GM21381 (cell line): Measurements from ENCODE around the gene HSPB7.
"Not testable (repeated sequence)": the region's sequence is repeated elsewhere in the genome, so short reads cannot be mapped to it uniquely, and the experiment has no call there.

Experiments
- ATAC-seq: cut with Tn5 transposase; IDR thresholded peaks from one replicate; pipeline ENCODE4 v1.9.1; 2021; ENCODE audit warnings: mild to moderate bottlenecking, moderate library complexity; ENCODE audit not compliant: unreplicated experiment

HSPB7 gene

DNA sequence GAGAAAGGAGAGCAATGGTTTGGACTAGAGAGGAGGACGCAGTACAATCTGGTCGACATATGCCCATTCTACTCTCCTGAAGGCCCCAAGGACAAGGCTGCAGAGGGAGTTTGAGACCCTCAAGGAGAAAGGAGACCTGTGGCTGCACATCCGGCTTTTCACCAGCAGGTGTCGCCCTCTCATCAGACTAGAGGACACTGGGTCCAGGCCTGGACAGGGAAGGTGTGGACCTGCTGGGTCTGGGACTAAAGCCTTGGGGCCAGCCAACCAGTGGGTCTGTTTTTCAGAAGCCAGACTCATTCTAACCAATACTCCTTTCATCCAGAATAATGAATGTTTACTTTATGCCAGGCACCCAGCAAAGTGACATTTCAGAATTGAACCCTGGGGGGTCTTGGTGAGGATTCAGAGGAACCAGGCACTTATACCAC, 8.8 kb downstream of the HSPB7 start:
- ATAC-seq, result no peak

DNA sequence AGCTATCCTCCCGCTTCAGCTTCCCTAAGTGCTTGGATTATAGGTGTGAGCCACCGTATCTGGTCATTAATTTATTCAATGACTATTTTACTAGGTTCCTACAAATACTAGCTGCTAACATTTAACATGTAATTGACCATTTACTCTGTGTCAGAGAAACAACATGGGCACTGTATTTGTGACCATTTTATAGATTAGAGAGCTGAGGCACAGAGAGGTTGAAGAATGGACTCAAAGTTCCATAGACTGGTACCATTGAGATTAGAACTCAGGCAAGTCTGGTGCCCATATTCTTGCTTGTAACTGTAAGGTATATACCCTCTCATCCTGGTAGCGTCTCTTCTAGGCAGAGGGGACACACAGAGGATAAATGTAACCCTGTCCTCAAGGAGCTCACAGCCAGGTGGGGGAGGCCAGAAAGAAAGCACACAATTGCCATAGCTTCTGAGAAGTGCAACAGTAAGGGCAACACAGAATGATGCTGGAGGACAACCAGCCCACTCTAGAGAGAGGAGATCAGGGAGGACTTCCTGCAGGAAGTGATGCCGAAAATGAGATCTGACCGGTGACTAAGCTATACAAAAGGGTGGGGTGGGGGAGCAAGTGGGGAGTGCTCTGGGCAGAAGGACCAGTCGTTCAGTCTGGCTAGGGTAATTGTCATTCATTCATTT, 10.0 kb downstream of the HSPB7 start:
- no peak for ATAC-seq

DNA sequence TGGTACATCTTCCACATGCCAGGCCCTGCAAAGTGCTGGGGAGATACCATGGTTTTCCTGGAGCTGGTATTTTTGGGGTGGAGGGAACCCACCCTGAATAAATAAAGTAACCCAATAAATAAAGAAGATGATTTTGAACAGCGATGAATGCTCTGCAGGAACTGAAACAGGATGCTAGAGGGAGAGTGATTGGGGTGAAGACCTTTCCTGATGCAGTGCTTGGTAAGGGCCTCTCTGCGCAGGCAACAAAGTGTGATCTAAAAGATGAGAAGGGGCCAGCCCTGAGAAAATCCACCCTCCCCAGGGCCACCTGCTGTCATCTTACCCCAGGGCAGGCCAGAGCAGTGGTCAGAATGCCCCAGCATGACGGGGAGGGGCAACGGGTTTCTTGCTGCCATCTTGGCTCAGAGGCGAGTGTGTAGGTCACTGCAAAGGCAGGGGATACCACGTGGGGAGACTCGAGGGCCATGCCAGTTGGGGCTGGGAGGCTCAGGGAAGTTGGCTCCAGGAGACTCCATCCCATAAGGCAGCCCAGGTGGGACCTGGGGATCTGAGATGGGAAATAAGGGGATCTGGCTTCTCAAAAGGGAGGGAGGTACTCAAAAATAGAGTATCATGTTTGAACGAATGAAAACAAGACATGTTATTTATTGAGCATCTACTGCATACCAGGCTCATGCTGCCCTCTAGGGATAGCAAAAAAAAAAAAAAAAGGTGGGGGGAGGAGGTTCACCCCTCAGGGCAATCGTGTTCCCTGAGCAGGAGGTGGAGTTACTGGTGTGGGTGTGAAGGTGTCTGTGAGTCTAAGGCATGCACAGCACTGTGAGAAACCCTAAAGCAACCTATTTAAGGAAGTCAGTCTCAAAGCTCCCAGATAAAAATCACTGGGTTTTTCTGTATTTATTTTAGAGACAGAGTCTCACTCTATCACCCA, 11.0 kb downstream of the HSPB7 start:
- ATAC-seq, result no peak

DNA sequence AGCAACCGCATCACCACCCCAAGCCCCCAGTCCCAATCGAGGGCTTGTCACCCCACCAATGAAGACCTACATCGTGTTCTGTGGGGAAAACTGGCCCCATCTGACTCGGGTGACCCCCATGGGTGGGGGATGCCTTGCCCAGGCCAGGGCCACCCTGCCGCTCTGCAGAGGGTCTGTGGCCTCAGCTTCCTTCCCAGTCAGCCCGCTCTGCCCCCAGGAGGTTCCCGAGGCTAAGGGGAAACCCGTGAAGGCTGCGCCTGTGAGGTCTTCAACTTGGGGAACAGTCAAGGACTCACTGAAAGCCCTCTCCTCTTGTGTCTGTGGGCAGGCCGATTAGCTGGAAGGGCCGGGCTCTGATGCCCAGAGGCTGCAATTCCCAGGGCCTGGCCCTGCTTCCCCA, 11.8 kb downstream of the HSPB7 start:
- ATAC-seq, result no peak

DNA sequence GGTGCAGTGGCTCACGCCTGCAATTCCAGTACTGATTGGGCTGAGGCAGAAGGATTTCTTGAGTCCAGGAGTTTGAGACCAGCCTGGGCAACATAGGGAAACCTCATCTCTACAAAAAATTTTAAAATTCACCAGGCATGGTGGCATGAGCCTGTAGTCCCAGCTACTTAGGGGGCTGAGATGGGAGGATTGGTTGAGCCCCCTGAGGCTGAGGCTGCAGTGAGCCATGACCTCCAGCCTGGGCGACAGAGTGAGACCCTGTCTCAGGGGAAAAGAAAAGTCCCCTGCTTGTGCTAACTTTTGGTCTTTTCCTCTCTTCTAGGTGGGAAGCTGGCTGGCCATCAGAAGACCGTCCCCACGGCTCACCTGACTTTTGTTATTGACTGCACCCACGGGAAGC, 12.2 kb downstream of the HSPB7 start:
- no peak for ATAC-seq

DNA sequence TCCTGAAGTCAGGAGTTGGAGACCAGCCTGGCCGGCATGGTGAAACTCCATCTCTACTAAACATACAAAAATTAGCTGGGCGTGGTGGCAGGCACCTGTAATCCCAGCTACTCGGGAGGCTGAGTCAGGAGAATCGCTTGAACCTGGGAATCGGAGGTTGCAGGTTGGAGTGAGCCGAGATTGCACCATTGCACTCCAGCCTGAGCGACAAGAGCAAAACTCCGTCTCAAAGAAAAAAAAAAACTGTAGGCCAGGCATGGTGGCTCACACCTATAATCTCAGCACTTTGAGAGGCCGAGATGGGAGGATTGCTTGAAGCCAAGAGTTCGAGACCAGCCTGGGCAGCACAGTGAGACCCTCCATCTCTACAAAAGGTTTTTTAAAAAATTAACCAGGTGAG, 16.6 kb downstream of the HSPB7 start:
- not testable (repeated sequence) for ATAC-seq

DNA sequence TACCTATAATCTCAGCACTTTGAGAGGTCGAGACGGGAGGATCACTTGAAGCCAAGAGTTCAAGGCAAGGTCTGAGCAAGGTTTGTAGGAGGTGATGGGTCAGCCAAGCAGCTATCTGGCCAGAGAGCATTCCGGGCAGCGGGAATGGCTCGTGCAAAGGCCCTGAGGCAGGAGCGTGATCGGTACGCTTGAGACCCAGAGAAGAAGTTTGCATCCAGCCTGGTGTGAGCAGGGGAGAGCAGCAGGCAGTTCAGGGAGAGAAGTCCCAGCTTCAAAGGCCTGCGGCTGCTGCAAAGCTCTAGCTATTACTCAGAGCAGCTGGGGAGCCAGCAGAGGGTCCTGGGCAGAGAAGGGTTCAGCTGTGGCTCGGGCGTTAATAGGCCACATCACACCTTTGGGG, 18.9 kb downstream of the HSPB7 start:
- ATAC-seq, result no peak

DNA sequence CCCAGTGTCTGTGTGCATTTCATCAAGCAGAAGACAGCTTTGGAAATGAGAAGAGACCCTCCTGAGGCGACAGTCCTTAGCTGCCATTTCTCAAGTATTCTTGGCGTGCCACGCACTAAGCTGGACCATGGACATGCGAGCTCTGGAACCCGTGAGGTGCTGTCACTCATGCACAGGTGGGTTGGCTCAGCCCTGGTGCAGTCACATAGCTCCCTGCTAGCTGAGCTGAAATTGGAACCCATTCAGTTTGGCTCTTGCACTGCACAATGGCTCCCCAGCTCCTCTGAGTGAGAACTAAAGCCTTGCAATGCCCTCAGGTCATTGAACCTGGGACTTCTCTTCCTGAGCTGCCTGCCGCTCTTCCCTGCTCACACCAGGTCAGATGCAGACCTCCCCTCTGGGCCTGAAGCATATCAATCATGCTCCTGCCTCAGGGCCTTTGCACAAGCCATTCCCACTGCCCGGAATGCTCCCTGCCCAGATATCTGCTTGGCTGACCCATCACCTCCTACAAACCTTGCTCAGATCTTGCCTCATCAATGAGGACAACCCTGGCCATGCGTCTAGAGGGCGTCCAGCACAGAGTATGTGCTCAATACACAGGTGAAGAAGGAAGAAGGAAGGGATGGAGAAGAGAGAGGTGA, 20.1 kb downstream of the HSPB7 start:
- ATAC-seq, result no peak

DNA sequence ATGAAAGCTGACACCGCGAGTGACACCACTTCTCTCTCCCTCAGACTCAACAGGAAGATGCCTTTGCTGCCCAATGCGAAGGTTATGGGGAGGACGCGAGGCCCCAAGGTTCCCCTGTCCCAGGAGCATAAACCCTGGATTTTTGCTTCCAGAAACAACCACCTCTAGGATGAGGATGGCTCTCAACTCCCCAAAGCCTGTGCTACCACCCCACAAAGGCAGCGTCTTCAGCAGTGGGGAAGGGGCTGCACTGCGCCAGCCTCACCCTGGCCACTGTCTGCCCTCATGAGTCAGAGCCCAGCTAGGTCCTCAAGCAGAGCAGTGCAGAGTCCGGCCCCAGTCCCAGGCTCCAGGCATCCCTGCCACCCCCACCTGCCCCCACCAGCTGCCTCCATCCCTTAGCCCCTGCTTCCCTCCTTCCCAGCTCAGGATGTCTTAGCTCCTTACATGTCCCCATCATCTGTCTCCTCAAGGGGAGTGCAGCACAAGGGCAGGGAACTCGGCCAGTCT, 20.7 kb downstream of the HSPB7 start:
- no peak for ATAC-seq

DNA sequence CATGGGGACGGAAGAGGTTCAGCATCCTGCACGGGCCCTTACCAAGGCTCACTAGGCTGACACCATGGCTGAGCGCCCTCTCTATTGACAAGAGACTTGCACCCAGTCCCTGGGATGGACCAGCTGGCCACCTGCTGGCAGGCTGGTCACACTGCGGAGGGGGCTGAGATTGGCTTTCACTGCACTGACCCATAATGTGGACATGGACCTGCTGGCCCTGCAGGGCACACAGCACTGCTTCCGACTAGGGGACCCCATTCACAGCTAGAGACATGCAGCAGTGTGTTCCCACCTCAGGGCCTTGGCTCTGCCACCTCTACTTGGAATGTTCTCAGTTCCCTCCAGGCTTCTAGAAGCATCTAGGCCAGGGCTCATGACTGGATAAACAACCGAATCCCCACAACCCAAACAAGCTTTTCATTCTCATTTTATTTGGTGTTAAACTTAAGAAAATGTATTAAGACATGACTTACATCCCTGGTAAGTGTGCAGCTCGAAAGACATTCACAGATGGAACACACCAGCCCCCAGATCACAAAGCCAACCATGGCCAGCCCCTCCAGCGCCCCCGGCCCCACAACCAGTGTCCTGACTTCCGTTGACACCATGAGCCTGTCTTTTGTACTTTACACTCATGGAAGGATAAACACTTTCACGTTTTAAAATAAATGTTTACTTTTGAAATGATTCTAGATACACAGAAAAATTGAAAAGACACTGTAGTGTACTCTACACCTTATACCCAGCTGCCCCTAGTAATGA, 23.1 kb downstream of the HSPB7 start:
- no peak for ATAC-seq

DNA sequence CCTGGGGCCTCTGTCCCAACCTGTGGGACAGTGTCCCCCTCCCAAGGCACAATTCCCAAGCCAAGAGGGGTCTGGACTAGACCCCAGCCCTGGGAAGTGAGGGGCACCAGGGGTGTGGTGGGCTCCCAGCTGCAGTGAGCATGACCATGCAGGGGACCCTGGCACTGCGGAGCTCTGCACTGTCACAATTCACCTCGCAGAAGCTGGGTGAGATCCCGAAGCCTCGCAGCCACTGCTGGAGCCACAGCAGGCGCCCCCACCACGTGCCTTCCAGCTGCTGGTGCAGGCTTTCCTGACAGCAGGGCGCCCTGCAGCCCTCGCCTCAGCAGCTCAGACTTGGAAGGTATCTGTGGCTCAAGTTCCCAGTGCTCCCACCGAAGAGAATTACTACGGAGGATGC, 23.8 kb downstream of the HSPB7 start:
- no peak for ATAC-seq

DNA sequence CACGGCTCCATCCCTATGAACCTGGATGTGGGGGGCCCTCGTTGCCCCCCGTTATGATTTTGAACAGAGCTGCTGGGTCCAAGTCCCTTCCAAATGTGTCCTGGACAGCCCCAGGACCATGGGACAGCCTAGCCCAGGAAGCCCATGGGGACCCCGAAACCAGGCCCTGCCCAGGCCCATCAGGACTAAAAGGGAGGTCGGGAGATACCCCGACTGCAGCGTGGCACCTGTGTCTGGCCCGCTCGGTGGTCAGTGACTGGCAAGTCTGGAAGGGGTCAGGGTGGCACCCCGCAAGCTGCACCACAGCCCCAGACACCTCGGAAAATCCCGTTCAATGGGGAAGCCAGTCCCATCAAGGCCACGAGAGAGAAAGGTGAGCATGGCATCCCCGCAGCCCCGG, 24.2 kb downstream of the HSPB7 start:
- ATAC-seq, result no peak

DNA sequence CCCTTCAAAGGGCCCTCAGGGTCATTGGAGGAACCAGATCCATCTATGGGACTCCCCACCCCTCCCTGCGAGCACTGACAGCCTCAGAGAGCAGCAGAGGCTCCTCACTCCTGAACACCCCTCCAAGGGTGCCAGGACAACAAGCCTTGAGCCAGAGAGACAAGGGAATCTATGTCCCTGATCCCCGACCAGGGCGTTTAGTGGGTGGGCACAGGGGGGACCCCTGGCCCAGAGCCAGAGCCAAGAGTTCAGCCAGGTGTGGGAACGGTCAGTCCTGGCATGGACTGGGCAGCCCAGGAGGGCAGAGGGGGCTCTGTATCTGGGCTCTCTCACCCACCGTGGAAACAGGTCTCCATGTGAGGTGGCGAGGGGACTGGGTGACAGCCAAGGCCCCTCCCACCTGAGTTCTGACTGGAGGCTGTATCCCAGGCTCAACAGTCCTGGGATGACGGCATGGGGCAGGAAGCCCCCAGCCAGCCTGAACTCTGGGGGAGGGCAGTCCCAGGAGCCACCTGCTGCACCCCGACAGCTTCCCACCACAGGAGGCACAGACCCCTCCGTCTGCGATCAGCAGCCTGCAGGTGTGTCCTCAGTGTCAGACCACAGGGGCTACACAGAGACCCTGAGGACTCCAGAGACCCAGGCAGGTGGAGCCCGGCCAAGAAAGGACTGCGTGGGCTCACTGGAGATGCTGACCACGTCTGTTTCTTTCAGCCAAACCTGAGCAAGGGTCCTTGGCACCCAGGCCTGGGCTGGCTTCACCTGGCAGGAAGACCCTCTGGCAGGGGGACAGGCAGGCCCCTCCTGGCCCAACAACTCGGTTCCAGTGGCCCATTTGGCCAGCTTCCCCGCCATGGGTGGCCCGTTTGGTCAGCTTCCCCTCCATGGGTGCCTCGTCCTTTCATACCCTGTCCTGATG, 25.0 kb downstream of the HSPB7 start:
- ATAC-seq, result no peak

DNA sequence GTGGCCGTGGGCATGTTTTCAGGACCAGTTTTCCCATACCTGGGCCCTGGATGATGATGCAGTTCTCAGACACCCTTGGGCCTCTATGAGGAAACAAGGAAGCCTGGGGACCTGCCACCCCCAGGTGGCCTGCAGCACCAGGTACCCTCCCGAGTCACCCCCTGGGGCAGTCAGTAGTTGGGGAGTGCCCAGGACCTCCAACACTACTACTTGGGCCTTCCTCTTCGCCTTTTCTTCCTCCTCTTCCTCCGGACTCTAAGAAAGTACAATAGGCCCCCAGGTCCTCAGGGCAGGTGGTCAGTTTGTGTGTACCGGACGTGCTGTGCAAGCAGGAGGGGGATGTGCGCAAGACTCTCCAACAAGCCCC, 25.7 kb downstream of the HSPB7 start:
- ATAC-seq, result no peak

DNA sequence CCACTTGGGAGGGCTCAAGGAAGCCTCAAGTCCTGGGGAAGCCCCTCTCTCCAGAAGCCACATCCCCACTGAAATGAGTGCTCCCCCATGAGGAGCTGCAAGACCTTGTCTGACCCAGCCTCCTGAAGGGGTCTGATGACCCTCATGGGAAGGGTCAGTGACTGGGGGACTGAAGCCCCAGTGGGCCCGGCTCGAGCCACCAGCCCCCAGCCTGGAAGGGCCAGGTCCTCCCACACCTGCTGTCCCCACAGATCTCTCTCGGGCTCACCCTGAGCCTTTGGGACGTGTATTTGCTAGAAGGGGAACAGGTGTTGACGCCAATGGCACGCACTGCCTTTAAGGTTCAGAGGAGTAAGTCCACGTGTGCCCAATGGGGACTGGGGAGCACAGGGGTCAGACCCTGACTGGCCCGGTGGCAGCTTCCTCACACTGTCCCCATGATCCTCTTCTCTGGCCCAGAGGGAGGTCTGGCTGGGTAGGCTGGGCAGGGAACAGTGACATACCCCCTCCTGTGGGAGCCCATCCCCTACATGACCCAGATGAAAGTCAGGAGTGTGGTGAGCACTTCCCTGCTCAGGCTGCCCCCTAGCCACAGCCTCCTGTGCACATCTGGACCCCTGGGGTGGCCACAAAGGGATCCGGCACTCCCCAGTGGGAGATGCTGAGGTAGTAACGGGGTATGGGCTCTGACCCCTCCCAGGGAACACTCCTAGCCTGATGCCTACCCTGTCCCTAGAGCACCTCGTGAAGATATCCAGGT, 26.2 kb downstream of the HSPB7 start:
- no peak for ATAC-seq

DNA sequence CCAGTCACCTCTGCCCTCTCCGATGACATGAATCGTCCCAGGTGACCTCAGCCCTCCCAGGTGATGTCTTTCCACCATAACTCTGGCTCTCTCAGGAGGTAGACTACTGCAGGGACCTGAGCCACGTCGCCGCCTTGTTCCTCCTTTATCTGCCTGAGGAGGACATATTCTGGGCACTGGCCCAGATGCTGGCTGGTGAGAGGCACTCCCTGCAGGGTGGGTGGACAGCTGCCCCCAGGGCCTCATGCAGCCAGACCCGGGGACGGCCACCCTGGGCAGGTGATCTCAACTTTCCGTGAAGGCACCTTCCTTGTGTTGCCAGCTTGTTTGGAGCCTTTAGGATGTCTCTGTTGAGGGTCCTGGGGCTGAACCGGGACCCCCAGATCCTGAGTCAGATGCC, 28.1 kb downstream of the HSPB7 start:
- no peak for ATAC-seq

DNA sequence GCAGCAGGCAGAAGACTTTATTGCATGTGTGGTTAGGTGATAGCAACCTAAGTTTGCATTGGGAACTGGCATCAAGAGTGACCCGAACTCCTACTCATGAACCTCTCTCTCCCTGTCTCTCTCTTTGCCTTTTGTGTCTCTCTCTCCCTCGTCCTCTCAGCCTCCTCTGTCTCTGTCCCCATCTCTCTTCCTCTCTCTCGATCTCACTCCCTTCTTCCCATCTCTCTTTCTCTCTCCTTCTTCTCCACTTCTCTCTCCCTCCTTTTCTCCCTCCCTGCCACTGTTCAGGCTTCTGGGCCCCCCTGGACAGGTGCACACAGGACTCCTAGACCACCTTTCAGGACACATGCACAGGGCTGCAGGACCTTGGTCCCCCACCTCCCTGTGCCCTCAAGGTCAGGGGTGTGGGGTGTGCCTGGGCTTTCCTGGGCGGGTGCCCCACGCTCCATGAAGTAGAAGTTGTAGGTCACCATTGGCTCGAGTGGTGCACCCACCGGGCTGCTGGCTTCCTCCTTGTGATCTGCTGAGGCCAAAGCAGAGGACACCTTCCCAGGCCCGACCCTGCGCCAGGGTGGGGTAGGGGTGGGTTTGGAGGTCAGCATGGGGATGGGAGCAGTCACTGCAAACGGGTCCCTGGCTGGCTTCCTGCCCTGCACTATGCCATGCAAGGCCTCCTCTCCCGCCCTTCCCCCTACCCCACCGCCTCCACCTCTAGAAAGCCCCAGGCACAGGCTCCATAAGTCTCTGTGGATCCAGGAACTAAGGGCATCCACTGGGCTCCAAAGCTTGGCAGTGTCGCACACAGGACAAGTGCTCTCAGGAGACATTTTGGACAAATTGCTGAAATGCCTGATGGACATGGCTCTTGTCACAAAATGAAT, 28.7 kb downstream of the HSPB7 start:
- no peak for ATAC-seq

DNA sequence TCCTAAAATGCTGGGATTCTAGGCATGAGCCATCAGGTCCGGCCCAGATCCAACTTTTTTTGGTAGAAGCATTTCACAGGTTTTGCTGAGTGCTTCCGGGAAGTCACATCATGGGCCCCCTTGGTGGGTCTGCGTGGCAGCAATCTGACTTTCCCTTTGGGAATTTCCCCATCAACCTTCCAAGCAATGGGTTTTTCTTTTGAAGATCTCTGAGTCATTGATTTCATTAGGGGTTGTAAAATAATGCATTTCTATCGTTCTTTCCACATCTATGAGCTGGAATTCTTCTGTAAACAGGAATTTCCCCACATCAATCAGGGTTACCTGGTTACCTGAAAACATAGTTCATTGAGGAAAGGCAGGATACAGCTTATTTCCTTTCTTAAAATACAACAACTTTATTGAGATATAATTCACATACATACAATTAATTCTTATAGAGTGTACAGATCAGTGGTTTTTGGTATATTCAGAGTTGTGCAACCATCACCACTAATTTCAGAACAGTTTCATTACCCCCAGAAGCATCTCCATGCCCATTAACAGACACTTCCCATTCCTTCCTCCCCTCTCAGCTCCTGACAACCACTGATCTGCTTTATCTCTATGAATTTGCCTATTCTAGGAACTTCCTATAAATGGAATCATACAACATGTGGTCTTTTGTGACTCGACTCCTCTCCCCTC, 32.1 kb downstream of the HSPB7 start:
- ATAC-seq, result no peak
